Muscle layer of duodenum (tissue), 2 donors: ENCODE measurements around the gene SULT1C3.

Source experiments
- H3K27ac ChIP-seq: one replicate; pipeline ENCODE4 v1.7.0; 2013; ENCODE audit warnings: mild to moderate bottlenecking, low read length
- H3K27me3 ChIP-seq: one replicate; pipeline ENCODE4 v1.7.0; 2013; ENCODE audit warnings: low read depth, mild to moderate bottlenecking, control low read depth, low read length
- H3K36me3 ChIP-seq, 2 donors: one replicate each; pipeline ENCODE4 v1.7.0; 2013; ENCODE audit warnings: low read length in 2 of 2, control low read depth in 1 of 2, mild to moderate bottlenecking in 1 of 2; ENCODE audit not compliant: insufficient read depth in 2 of 2, control insufficient read depth in 1 of 2
- H3K4me1 ChIP-seq, 2 donors: one replicate each; pipeline ENCODE4 v1.7.0; 2013; ENCODE audit warnings: low read length in 2 of 2, mild to moderate bottlenecking in 2 of 2, control low read depth in 1 of 2, moderate library complexity in 1 of 2; ENCODE audit not compliant: insufficient read depth in 2 of 2, control insufficient read depth in 1 of 2
- H3K4me3 ChIP-seq, 2 donors: one replicate each; pipeline ENCODE4 v1.7.0; 2013; ENCODE audit warnings: low read length in 2 of 2, low read depth in 1 of 2, mild to moderate bottlenecking in 1 of 2
- H3K9me3 ChIP-seq, 2 donors: one replicate each; pipeline ENCODE4 v1.7.0; 2013; ENCODE audit warnings: low read length in 2 of 2, control low read depth in 1 of 2, mild to moderate bottlenecking in 1 of 2; ENCODE audit not compliant: control insufficient read depth in 1 of 2
- donor health status: healthy.

Gene SULT1C3

DNA sequence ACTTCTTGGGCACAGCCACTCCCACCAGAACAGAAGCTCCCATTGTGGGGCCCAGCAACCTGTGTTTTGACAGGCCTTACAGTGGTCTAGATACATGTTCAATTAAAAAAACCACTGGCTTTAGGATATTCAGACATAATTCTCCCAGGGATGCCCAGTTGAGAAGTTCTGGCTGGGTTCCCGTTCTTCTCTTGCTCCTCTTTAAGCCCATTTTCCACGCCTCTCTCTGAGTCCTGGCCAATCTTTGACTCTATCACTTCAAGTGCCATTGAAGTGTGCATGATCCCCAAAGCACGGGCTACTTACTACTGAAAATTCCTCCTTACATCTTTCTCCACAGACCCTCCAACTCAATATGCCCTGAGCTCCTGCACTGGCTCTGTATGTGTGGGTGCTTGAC, 17.5 kb upstream of the SULT1C3 start:
- no peaks in the 10 kb centered on the region for H3K4me1 ChIP-seq
- peaks cover 4 to 13% of the 10 kb centered on the region in 2 donors for H3K9me3 ChIP-seq
- H3K36me3 ChIP-seq, result no peaks in the 10 kb centered on the region
- H3K27me3 ChIP-seq, result no peaks in the 10 kb centered on the region
- H3K27ac ChIP-seq, result no peak overlapping the region
- no peak overlapping the region for H3K4me3 ChIP-seq

DNA sequence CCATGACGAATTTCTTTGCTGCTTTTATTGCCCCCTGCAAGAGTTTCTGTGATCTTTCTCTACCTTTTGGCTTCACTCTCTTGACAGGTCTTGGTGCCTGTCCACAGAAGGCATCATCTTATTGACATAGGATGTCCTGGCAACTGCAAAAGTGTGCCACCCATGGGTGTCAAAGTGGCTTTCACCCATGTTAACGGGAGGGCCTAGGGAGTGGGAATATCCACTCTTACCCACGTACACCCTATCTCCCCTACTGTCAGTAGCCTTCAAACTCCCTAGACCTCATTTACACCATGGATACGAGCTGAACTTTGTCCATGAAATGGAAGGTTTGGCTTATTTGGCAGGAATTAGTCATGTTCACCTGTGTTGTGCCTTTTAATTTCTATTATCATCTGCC, 16.2 kb upstream of the SULT1C3 start:
- peaks cover 4 to 13% of the 10 kb centered on the region in 2 donors for H3K9me3 ChIP-seq
- peak overlapping the region in 1 of 2 donors; percentile 14 for H3K4me3 ChIP-seq
- no peaks in the 10 kb centered on the region for H3K27me3 ChIP-seq
- no peak overlapping the region for H3K27ac ChIP-seq
- H3K4me1 ChIP-seq, result no peaks in the 10 kb centered on the region
- H3K36me3 ChIP-seq, result no peaks in the 10 kb centered on the region

DNA sequence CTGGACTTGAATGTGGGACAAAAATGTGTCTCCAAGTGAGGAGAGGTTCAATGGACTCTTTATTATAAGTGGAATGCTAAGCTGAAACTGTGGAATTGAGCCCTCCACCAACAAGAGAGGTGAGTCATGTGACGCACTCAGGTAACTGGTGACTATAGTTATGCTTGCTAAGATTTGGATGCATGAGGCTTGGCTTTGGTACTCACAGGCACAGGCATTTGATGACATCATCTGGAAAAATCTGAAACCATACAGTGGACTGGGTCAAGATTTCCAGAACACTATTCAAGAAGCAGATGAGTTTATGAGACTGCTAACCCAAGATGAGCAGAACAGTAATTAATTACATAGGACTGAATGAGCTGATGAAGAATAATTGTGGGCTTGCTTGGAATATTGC, 15.7 kb upstream of the SULT1C3 start:
- H3K36me3 ChIP-seq, result no peaks in the 10 kb centered on the region
- H3K9me3 ChIP-seq, result peaks cover 4 to 13% of the 10 kb centered on the region in 2 donors
- H3K27ac ChIP-seq, result no peak overlapping the region
- peak overlapping the region in 1 of 2 donors; percentile 14 for H3K4me3 ChIP-seq
- H3K27me3 ChIP-seq, result no peaks in the 10 kb centered on the region
- H3K4me1 ChIP-seq, result no peaks in the 10 kb centered on the region

DNA sequence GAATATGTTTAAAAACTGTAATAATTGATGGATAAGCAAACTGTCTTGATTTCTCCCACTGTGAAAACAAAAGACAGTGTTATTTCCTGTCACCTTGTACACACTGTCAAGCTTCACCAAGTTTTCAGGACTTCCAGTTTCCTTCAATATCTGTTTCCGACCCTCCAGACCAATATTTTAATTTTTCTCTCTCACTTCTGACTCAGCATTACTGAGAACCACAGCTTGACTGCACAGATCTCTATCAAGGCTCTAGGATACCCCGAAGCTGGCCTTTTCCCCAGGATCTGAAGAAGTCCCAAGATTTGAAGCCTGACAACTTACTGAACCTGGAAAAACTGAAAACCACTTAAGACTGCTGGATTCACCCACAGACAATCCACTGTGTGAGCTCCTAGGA, 13.2 kb upstream of the SULT1C3 start:
- Histone ChIP-seq H3K27me3 (no peaks in the 10 kb centered on the region), H3K4me1 (no peaks in the 10 kb centered on the region), H3K9me3 (peaks cover 4 to 13% of the 10 kb centered on the region in 2 donors), H3K36me3 (no peaks in the 10 kb centered on the region), H3K27ac (no peak overlapping the region), H3K4me3 (no peak overlapping the region)

DNA sequence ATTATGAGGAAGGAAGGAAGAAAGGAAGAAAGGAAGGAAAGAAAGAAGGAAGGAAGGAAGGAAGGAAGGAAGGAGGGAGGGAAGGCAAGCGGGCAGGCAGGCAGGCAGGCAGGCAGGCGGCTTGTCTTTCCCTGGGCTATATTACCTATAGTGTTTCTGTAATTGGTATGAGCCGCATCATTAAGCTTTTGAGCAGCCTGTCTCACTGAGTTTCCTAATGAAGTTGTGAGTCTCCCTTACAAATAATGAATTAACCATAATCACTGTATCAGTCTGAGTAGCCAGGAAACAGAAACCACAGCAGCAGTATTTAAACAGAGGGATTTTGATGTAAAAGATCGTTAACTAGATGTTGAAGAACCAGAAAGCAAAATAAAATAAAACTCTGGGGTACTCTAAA, 11.8 kb upstream of the SULT1C3 start:
- no peak overlapping the region for H3K4me3 ChIP-seq
- no peaks in the 10 kb centered on the region for H3K36me3 ChIP-seq
- no peak overlapping the region for H3K27ac ChIP-seq
- no peaks in the 10 kb centered on the region for H3K4me1 ChIP-seq
- H3K27me3 ChIP-seq, result no peaks in the 10 kb centered on the region
- peaks cover 3 to 12% of the 10 kb centered on the region in 2 donors for H3K9me3 ChIP-seq

DNA sequence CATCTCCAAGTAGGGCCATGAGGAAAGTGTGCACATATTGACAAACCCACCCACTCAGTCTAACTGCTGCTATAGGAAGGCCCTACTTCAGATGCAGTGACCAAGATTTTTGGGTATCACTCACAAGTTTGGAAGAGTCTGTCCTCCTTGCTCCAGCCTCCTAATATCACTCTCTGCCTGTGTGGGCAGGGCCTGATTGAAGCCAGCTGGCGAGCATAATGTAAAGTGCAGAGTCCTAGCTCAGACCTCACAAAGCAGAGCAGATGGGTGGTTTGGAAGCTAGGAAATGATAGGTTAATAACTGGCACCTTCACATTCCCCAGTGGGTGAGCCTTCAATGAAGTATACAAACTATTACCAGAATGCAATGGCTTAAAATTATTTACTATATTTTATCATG, 11.2 kb upstream of the SULT1C3 start:
- Histone ChIP-seq H3K36me3 (no peaks in the 10 kb centered on the region), H3K27ac (no peak overlapping the region), H3K9me3 (peaks cover 0 to 7% of the 10 kb centered on the region in 2 donors), H3K4me3 (no peak overlapping the region), H3K4me1 (no peaks in the 10 kb centered on the region), H3K27me3 (no peaks in the 10 kb centered on the region)

DNA sequence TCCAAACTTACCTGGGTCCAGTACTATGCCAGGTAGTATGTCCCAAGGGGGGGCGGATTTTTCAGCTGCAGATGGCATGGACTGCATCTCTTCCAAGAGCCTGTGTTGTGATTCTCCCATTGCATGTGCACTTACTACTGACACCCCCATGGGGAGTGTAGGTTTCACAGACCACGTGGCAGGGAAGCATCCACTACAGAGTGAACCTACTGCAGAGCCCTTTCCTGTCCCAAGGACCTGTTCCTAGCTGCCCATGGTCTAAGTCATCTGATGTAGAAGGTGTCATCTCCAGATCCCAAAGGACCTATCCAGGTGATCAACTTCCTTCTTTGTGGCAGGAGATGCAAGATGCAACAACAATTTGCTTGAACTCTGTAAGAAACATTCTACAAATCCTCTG, 9.9 kb upstream of the SULT1C3 start:
- H3K9me3 ChIP-seq, result no peaks in the 10 kb centered on the region
- H3K36me3 ChIP-seq, result no peaks in the 10 kb centered on the region
- H3K4me1 ChIP-seq, result no peaks in the 10 kb centered on the region
- H3K27me3 ChIP-seq, result no peaks in the 10 kb centered on the region
- H3K27ac ChIP-seq, result no peak overlapping the region
- H3K4me3 ChIP-seq, result no peak overlapping the region

DNA sequence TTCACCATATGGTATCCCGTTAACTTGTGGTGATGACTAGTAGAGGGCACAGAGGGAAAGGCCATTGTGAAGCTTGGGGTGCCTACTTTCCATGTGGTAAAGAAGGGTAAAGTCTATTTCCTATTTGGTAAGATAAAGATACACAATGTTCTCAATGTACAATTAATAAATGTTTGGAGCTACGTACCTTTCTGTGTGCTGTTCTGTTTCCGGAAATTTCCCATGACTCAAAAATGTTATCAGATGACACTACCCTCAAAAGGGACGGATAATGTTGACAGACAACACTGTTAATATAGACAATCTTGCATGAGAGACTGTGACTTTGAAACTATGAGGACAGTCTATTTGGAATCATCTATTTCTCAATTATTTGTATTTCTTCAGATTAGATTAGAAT, 4.2 kb upstream of the SULT1C3 start:
- Histone ChIP-seq H3K36me3 (no peaks in the 10 kb centered on the region), H3K27me3 (no peaks in the 10 kb centered on the region), H3K4me3 (no peak overlapping the region), H3K27ac (no peak overlapping the region), H3K9me3 (peaks cover 5% of the 10 kb centered on the region in 2 donors), H3K4me1 (no peaks in the 10 kb centered on the region)

DNA sequence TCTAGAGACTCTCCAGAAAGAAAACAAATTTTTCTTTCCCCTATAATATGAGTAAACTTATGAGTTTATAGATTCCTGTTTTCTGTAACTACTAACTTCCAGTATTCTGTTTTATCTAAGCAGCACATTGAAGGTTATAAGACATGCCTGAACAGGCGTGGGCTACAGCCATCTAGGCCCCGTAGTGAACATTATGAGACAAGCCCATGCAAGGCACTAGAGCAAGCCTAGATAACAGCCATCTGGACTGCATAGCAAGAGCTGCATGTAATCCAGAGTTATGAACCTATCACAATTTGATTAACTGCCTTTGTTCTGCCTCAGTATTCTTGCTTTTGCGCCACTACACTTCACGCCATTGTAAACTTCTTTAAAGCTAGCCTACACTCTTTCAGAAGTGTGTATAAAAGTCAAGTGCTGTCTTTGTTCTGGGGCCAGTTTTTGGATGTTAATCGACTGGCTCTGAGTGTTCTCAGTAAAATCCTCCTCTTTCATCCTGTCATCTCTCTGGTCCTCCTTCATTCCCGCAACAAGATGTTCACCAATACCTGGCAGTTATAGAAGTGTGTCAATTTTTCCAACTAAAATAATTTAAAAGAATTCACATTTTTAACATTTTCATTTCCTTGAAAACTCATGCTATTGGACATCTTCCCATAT, 3.0 kb upstream of the SULT1C3 start:
- Histone ChIP-seq H3K4me1 (no peaks in the 10 kb centered on the region), H3K36me3 (no peaks in the 10 kb centered on the region), H3K9me3 (peaks cover 5% of the 10 kb centered on the region in 2 donors), H3K27me3 (no peaks in the 10 kb centered on the region), H3K4me3 (no peak overlapping the region), H3K27ac (no peak overlapping the region)

DNA sequence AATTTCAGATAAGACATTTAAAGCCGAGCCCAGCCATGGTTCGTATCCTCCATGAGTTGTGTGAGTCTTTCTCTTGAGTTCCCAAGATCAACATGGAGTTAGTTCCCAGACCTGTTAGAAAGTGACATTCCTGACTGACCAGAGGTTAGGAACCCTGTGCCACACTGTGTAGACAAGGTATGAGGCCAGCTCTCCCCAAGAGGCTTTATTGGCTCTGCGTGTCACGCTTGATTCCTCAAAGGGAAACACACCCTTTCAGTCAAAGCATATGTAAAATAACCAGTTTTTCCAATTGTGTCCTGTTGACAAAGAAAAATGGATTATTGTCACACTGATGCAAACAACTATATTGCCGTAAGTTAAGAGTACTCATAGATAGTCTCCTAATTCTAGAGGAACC, 1.2 kb downstream of the SULT1C3 start:
- no peaks in the 10 kb centered on the region for H3K36me3 ChIP-seq
- H3K27ac ChIP-seq, result no peak overlapping the region
- peaks cover 5% of the 10 kb centered on the region in 2 donors for H3K9me3 ChIP-seq
- no peak overlapping the region for H3K4me3 ChIP-seq
- H3K27me3 ChIP-seq, result no peaks in the 10 kb centered on the region
- no peaks in the 10 kb centered on the region for H3K4me1 ChIP-seq

DNA sequence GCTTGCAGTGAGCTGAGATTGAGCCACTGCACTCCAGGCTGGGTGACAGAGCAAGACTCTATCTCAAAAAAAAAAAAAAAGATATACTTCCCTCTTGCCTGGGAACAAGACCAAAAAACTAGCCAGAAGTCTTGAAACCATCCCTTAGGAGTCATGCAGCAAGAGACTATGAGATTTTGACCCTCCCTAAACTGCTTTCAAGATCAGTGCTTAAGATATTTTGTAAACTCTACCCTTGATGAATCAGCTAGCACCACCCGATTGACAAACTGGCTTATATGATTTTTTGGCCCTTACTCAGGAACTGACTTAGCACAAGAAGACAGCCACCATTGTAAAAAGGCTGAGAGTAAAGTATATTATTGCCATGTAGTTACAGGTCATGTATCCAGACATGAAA, 3.8 kb downstream of the SULT1C3 start:
- Histone ChIP-seq H3K36me3 (no peaks in the 10 kb centered on the region), H3K27me3 (no peaks in the 10 kb centered on the region), H3K4me1 (no peaks in the 10 kb centered on the region), H3K4me3 (no peak overlapping the region), H3K9me3 (no peaks in the 10 kb centered on the region), H3K27ac (no peak overlapping the region)
